DMS 273 (cell line): ENCODE measurements around the gene FBXO46.
A peak's percentile ranks its signal among the peaks of the same experiment; 100 is the strongest.
"Not testable (repeated sequence)": the region's sequence is repeated elsewhere in the genome, so short reads cannot be mapped to it uniquely, and the experiment has no call there.

ENCODE experiments used
- DNase-seq: peaks from one replicate; lab custom pipeline; 2025; ENCODE audit not compliant: unreplicated experiment; lab: John Stamatoyannopoulos, UW

Gene FBXO46

DNA sequence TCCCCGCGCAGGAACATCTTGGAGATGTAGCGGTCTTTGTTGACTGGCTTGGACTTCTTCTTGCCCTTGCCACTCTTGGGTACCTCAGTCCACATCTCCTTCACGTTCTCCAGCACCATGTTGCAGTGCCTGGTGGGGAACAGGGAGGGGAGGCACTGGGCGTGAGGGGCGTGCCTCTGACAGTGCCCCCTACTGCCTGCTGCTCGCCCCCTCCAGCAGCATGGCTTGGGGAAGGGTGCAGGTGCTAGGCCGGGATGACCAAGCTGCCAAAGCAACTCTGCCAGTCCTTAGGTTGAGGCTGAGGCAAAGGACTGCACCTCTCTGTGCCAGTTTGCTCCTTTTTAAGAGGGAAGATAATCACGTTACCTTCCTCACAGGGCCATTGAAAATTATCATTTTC is 43.1 kb downstream of the FBXO46 start:
- DNase-seq = no peak

DNA sequence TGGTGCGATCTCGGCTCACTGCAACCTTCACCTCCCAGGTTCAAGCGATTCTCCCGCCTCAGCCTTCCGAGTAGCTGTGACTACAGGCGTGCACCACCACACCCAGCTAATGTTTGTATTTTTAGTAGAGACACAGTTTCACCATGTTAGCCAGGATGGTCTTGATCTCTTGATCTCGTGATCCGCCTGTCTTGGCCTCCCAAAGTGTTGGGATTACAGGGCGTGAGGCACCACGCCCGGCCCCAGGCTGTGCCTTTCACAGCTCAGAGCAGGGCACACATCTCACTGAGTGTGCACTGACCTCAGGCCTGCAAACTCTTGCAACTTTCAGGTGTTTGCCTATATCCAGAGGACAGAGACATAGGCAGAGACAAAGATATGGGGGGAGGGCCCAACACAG is 45.7 kb downstream of the FBXO46 start:
- not testable (repeated sequence) for DNase-seq

DNA sequence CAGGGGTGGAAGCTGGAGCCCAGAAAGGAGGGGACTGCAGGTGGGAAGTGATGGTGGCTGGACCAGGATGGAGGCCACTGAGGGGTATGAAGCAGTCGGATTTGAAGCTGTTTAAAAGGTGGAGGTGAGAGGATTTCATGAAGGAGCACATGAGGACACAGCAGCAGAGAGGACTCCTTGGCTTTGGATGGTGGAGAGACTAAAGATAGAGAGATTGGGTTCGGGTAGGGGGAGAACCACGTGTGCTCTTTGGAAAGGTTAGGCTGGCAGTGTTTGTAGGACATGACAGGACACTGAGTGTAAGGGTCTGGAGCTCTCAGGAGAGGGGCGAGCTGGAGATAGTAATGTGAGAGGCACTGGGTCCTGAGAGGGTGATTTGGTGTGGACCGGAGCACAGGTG is 47.8 kb downstream of the FBXO46 start:
- DNase-seq = no peak

DNA sequence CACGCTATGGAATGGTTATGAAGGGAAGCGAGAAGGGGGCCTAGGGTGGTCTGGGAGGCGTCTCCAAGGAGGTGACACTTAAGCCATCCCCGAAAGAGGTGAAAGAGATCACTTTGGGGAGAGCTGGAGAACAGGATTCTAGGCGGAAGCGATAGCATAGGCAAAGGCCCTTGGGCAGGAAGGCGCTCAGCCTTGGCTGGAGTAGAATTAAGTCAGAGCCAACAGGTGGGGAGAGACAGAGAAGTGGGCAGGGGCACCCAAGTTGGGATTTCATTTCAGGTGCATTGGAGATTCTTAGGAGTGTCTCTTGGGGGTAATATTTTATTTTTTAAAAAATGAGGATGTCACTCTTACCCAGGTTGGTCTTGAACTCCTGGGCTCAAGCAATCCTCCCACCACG is 48.6 kb downstream of the FBXO46 start:
- no peak for DNase-seq

DNA sequence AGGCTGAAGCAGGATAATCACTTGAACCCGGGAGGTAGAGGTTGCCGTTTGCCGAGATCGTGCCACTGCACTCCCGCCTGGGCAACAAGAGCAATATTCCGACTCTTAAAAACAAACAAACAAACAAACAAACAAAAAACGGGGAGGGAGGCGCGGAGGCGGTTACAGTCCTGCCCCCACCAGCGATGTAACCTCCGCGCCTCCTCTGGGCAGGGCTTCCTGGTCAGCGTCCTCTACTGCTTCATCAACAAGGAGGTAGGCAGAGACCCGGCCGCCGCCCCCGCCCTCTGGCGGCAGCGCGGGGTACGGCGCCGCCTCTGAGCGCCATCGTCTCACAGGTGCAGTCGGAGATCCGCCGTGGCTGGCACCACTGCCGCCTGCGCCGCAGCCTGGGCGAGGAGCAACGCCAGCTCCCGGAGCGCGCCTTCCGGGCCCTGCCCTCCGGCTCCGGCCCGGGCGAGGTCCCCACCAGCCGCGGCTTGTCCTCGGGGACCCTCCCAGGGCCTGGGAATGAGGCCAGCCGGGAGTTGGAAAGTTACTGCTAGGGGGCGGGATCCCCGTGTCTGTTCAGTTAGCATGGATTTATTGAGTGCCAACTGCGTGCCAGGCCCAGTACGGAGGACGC is 49.2 kb downstream of the FBXO46 start:
- DNase-seq = peak; percentile 94

DNA sequence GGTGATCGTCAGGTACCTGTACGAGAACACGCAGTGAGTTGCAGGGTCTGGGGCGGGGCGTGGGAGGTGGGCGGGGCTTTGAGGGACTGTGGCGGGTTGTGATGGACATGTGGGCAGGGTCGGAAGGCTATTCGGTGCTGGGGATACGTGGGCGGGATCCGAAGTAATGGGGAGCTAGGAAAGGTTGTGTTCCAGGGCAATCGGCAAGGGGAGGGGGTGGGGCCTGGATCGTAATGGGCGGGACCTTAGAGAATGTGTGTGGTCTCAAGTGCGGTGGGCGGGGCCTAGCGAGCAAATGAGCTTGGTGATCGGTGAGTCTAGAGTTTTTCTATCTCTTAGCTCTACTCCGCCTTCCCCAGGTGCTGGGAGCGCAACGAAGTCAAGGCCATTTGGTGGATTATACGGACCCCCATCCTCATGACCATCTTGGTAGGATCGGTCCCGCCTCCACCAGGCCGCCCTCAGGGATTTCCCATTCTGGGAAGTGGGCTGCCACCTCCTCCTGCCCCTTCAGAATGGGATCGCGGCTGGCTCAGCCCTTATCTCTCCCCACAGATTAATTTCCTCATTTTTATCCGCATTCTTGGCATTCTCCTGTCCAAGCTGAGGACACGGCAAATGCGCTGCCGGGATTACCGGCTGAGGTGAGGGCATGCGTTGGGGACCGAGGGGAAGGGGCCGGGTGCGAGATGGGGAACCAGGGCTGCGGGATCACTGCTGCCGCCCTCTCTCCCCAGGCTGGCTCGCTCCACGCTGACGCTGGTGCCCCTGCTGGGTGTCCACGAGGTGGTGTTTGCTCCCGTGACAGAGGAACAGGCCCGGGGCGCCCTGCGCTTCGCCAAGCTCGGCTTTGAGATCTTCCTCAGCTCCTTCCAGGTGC is 53.1 kb downstream of the FBXO46 start:
- peak; percentile 94 for DNase-seq

DNA sequence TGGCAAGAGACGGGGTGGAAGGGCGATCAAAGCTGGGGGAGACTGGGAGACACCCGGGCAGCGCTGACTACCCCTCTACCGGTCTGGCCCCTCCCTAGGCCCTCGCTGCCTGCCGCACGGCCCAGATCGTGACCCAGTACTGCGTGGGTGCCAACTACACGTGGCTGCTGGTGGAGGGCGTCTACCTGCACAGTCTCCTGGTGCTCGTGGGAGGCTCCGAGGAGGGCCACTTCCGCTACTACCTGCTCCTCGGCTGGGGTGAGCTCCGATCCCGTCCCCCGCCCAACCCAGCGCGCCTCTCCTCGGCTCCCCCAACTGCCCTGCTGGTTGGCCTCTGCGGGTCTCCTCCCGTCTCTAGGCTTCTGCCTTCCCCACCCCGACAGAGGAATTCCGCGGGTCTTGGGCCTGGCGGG is 53.8 kb downstream of the FBXO46 start:
- DNase-seq = no peak

DNA sequence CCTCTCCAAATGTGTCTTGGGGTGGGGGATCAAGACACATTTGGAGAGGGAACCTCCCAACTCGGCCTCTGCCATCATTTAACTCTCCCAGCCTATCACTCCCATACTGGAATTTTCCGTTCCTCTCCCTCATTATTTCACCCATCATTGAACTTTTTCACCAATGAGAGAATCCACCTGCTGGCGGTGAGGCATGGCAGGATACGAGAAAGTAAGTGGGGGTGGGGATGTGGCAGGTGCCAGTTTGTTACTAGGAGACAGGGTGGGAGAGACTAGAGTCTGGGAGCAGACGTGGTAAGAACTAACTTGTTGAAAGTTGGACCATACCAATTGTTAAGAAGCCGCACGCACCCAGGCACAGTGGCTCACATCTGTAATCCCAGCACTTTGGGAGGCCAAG is 55.8 kb downstream of the FBXO46 start:
- DNase-seq = no peak

DNA sequence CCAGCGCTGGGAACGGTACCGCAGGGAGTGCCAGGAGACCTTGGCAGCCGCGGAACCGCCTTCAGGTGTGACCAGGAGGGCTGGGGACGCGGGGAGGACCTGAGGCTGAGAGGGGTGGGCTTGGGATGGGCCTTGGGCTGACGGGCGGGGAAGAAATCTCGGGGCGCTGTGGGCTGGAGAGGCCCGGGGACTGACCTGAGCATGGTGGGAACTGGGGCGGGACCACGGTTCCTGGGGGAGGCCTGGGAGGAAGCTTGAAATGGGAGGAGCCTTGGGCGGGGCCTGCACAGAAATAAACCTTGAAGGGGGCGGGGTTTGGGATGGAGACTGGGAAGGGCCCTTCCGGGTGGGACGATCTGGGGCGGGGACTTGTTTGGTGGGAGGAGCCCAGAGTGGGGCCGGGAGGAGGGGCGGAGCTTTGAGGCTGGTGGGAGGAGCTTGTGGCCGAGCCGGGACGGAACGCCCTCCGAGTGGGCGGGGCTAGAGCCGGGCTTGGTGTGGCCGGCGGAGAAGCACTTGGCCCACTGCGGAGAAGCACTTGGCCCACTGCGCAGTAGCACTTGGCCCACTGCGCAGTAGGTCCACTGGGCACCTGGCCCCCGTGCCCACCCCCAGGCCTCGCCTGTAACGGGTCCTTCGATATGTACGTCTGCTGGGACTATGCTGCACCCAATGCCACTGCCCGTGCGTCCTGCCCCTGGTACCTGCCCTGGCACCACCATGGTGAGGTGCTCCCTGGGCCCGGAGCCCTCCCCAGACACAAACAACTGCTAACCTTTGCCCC is 59.8 kb downstream of the FBXO46 start:
- peak; percentile 77 for DNase-seq

DNA sequence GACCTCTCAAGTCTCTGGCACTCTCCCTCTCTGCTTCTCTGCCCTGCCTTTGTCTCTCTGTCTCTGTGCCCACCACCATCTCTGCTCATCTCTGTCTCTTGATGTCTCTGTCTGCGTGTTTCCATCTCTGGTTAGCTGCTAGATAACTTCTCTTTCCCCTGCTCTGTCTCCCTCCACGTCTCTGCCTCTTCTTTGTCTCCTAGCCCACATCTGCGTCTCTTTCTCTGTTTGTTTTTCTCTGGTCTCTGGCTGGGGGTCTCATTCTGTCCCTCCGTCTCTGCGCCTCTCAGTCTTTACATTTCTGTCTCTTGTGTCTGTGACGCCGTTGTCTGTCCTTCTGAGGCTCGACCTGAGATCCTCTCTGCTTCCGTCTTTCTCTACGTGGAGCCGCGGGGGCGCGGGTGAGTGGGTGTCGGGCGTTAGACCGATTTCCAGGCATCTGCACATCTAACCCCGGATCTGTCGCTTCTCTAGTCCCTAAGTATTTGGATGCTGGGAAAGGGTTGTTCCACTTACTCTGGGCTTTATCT is 62.3 kb downstream of the FBXO46 start:
- DNase-seq = no peak

DNA sequence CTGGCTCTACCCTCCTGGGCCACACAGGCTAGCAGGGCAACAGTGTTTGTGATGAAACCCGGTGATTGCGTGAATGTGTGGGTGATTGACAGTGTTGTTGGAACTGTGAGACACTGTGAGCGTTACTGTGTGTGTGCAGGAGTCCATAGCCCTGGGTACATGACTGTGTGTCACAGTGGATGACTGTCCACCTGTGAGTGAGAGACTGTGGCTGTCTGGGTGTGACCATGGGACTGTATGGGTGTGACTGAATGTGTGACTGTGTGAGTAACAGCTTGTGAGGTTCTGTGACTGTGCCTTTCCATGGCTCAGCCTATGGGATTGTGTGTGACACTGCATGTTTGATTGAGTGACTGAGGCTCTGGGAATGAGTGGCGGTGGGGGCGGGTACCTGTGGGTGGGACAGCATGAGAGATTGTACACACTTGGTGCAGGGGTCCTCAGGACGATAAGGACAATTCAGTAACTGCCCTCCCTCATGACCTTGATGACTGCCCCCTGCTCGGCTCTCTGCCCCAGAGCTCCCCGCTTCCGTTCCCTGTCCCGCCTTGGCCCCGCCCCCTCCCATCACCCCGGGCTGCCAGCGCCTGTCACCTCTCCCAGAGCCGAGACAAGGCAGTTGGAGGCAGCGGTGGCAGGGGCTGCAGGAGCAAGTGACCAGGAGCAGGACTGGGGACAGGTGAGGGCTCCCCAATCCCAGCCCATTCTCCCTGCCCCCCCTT is 62.9 kb downstream of the FBXO46 start, which contains the start of gene GIPR:
Gene GIPR (plus strand): TSS at position 602 of the 722 bp plus-strand sequence. CDS start 1,300 bp downstream, outside the sequence.
- DNase-seq = peak; percentile 60

DNA sequence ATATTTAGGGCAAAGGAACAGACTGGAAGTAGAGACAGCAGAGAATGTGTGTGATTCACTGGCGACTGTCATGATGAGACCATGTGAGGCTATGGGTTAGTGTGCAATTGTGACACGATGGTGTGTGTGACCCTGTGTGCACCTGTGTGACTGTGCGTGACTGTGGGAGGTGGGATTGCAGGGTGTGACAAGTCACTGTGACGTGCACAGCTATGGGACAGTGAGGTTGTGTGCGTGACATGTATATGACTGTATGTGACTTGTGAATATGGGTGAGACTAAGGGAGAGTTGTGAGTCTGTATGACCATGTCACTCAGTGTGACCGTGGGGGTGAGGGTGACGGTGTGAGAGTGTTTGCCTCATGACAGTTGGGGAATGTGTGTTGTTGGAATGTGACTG is 66.1 kb downstream of the FBXO46 start:
- no peak for DNase-seq

DNA sequence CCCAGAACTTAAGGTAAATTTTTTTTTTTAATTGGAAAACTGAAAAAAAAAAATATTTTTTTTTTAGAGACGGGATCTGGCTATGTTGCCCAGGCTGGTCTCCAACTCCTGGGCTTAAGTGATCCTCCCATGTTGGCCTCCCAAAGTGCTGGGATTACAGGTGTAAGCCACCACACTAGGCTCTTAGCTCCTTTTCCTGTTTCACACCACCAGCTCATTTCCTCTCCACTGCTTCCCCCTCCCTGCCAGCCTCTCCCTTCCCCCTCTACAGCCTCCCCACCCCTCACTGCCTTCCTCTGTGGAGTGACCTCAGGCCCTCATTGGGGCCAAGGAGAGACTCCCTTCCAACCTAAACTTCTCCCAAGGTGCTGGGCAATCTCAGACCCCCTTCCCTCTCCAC is 66.9 kb downstream of the FBXO46 start:
- no peak for DNase-seq

DNA sequence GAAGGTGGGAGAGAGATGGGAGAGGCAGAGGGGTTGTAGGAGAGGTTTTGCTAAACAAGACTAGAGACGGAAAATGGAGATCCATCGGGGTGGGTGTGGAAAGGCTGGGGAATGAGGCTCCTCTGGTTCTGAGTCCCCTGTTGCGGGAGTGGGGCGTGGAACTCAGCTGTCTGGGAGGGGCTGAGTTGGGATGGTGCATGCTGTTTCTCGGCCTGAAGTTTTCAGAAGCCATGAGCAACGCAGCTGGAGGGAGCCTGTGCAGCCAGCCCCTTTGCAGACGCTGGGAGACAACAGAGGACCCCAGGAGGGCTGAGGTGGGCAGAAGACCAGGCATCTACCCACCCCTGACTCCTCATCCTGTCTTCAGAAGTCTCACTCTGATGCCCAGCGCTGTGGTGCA is 70.1 kb downstream of the FBXO46 start:
- DNase-seq = no peak
